Karpas-422 (cell line): ENCODE results near the gene CCDC144A. TPM values are rescaled to one million over a fixed set of nuclear protein-coding genes. Genes with fewer than 3 reads are reported as not detected.
"Not testable (repeated sequence)": the region's sequence is repeated elsewhere in the genome, so short reads cannot be mapped to it uniquely, and the experiment has no call there.

Experiments used
- DNase-seq: peaks from one replicate; pipeline ENCODE4 v3.0.0-alpha.2; 2015
- H2AFZ ChIP-seq: fragments of 200-600 bp; sonication (generic); 2 replicates; pipeline ENCODE4 v1.6.1; 2014; ENCODE audit warnings: antibody characterized with exemption, low read length, mixed read lengths
- H3K27ac ChIP-seq: fragments of 200-600 bp; sonication (generic); 2 replicates; pipeline ENCODE4 v1.5.1; 2014; ENCODE audit warnings: mild to moderate bottlenecking, low read length, moderate library complexity
- H3K27me3 ChIP-seq: fragments of 200-600 bp; sonication (generic); 2 replicates; pipeline ENCODE4 v1.6.1; 2014; ENCODE audit warnings: low read length, mixed read lengths
- H3K36me3 ChIP-seq: fragments of 200-600 bp; sonication (generic); 2 replicates; pipeline ENCODE4 v1.6.1; 2014; ENCODE audit warnings: low read length, mixed read lengths; ENCODE audit not compliant: insufficient read depth
- H3K4me1 ChIP-seq: fragments of 200-600 bp; sonication (generic); 2 replicates; pipeline ENCODE4 v1.6.1; 2014; ENCODE audit warnings: mild to moderate bottlenecking, low read length, mixed read lengths
- H3K4me2 ChIP-seq: fragments of 200-600 bp; sonication (generic); 2 replicates; pipeline ENCODE4 v1.6.1; 2014; ENCODE audit warnings: low read length, low read depth, mild to moderate bottlenecking; ENCODE audit not compliant: poor library complexity, severe bottlenecking
- H3K4me3 ChIP-seq: fragments of 200-600 bp; sonication (generic); 2 replicates; pipeline ENCODE4 v1.5.1; 2014; ENCODE audit warnings: mild to moderate bottlenecking, antibody characterized with exemption, low read length, mixed read lengths
- H3K79me2 ChIP-seq: fragments of 200-600 bp; sonication (generic); 2 replicates; pipeline ENCODE4 v1.6.1; 2014; ENCODE audit warnings: mild to moderate bottlenecking, low read length, mixed read lengths
- H3K9ac ChIP-seq: fragments of 200-600 bp; sonication (generic); 2 replicates; pipeline ENCODE4 v1.6.0; 2014; ENCODE audit warnings: low read length
- H3K9me2 ChIP-seq: fragments of 200-600 bp; sonication (generic), shearing (Covaris generic); replicated peaks from 2 replicates; pipeline ENCODE4 v1.6.0; 2014; ENCODE audit warnings: mild to moderate bottlenecking, low read length, moderate library complexity; ENCODE audit not compliant: insufficient read depth
- H3K9me3 ChIP-seq: fragments of 300-700, 200-600 bp; sonication (generic); 2 replicates; pipeline ENCODE4 v1.6.1; 2014; ENCODE audit warnings: low read length, mixed read lengths
- H4K20me1 ChIP-seq: fragments of 200-600 bp; sonication (generic); 2 replicates; pipeline ENCODE4 v1.6.1; 2014; ENCODE audit warnings: mild to moderate bottlenecking, antibody characterized with exemption, low read length, low read depth; ENCODE audit not compliant: insufficient read depth
- total RNA-seq: library from RNA; depleted of rRNA; stranded (reverse); fragments of >200 nt; shearing (Covaris generic); gene quantifications from 2 replicates; pipeline ENCODE4 v1.2.3, GENCODE V29; 2014; ENCODE audit warnings: low replicate concordance

The CCDC144A gene
- total RNA-seq, 1 experiment from 2014 or later: not detected

DNA sequence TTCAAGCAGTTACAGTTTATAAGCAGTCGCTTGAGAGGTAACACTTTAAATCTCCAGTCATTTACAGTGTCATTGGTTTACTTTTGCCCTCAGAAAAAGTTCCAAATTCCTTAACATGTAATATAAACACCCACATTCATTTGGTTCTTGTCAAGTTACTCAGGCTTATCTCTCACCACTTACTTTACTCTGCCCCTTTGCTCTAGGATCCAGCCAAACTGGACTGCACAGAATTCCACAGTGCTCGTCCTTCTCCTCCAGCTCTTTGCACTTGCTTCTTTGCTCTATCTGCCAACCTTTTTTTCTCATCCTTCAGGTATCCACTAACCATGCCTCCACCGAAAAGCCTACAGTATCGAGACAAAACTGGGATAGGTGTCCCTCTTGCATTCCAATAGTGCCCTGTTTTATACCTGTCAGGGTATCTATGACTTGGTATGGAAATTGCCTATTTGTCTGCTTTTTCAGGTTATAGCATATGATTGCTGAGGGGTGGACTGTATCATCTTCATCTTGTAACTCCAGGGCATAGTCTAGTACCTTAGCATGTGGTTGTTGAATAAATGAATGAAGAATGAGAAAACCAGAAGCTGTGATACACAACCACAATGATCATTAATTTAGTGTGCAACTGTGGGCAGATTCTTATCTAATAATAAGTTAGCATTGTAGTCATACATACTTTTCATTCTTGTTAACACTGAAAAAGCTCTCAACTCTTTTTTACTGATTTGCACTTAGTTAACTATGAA is 82.5 kb downstream of the CCDC144A start:
- not testable (repeated sequence) for H2AFZ ChIP-seq, H3K4me3 ChIP-seq

DNA sequence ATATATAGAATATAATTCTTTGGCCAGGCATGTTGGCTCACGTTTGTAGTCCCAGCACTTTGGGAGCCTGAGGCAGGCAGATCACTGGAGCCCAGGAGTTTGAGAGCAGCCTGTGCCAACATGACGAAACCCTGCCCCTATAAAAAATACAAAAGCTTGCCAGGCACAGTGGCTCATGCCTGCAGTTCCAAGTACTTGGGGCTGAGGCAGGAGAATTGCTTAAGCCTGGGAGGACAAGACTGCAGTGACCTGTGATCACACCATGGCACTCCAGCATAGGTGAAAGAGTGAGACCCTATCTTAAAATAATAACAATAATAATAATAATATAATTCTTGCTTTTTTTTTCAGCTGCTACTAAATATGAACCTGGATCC is 83.1 kb downstream of the CCDC144A start:
- not testable (repeated sequence) for H2AFZ ChIP-seq, H3K9me3 ChIP-seq, H4K20me1 ChIP-seq, DNase-seq, H3K79me2 ChIP-seq, H3K4me2 ChIP-seq, H3K36me3 ChIP-seq, H3K9ac ChIP-seq, H3K4me3 ChIP-seq, H3K27ac ChIP-seq, H3K9me2 ChIP-seq, H3K4me1 ChIP-seq, H3K27me3 ChIP-seq

More for the DNA sequence above, 82.5 kb downstream of the CCDC144A start:
- H3K36me3 ChIP-seq, H3K27me3 ChIP-seq, H3K79me2 ChIP-seq, H3K4me1 ChIP-seq, H3K27ac ChIP-seq, H3K9ac ChIP-seq, H3K9me3 ChIP-seq, H3K4me2 ChIP-seq, H3K9me2 ChIP-seq, H4K20me1 ChIP-seq, DNase-seq: not testable (repeated sequence)

- H3K4me1 ChIP-seq, H3K27me3 ChIP-seq, H3K36me3 ChIP-seq, H3K9ac ChIP-seq, DNase-seq, H3K27ac ChIP-seq, H3K4me2 ChIP-seq, H2AFZ ChIP-seq, H4K20me1 ChIP-seq, H3K79me2 ChIP-seq, H3K9me3 ChIP-seq, H3K4me3 ChIP-seq, H3K9me2 ChIP-seq: not testable (repeated sequence)
Measured at GRCh38 chr17:16787851-16788250, 97.8 kb downstream of the CCDC144A start.

- H3K9me2 ChIP-seq, H2AFZ ChIP-seq, H3K36me3 ChIP-seq, DNase-seq, H3K4me1 ChIP-seq, H3K79me2 ChIP-seq, H3K4me3 ChIP-seq, H3K9ac ChIP-seq, H3K27ac ChIP-seq, H3K27me3 ChIP-seq, H3K9me3 ChIP-seq, H3K4me2 ChIP-seq, H4K20me1 ChIP-seq: not testable (repeated sequence)
Measured at GRCh38 chr17:16788889-16789536, 99.0 kb downstream of the CCDC144A start.

DNA sequence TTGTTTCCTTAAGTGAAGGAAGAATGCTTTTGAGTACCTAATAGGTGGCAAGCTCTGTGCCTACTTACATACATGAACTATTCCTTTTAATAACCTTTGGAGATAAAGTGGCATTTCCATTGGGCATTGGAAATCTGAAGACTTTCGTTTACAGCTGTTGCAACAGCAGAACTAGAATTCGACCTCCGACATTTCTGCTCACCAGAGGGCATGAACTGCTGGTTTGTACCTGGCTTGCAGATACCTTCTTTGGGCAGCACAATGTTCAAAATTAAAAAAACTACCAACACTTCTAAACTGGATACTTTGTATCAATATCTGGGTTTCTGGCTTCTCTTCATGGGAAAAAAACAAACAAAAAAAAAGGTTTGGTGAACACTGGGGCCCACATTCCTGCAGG is 99.6 kb downstream of the CCDC144A start:
- H3K36me3 ChIP-seq, H3K27me3 ChIP-seq, H3K9ac ChIP-seq, H2AFZ ChIP-seq, H3K4me2 ChIP-seq, H3K79me2 ChIP-seq, H4K20me1 ChIP-seq, DNase-seq, H3K27ac ChIP-seq, H3K9me3 ChIP-seq, H3K9me2 ChIP-seq, H3K4me1 ChIP-seq, H3K4me3 ChIP-seq: not testable (repeated sequence)

GRCh38 chr17:16790313-16790871 is 100.4 kb downstream of the CCDC144A start:
- H3K9me3 ChIP-seq, H3K9me2 ChIP-seq, H2AFZ ChIP-seq, H4K20me1 ChIP-seq, H3K4me2 ChIP-seq, H3K9ac ChIP-seq, H3K27ac ChIP-seq, H3K4me3 ChIP-seq, H3K79me2 ChIP-seq, H3K27me3 ChIP-seq, H3K4me1 ChIP-seq, DNase-seq, H3K36me3 ChIP-seq: not testable (repeated sequence)

DNA sequence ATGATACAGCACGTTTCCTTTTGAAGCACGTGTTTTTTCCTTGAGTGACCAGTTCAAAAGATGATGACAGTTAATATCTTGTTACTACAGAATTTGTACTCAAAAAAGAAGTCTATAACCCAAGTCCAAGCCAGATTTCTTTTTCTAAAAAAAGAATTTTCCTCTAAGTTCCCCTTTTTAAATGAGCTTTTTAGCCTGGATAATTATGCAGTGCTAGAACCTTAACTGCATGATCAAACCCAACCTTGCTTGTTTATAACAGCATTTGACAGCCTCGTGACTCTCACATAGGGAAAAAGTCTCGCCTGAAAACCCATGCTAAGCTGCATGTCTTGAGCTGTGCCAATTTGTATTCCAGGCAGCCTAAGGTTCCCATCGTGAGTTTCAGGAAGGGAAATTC is 104.2 kb downstream of the CCDC144A start:
- H3K27ac ChIP-seq, H2AFZ ChIP-seq, H3K9me3 ChIP-seq, H3K4me3 ChIP-seq, H3K4me1 ChIP-seq, DNase-seq, H4K20me1 ChIP-seq, H3K9ac ChIP-seq, H3K9me2 ChIP-seq, H3K79me2 ChIP-seq, H3K27me3 ChIP-seq, H3K36me3 ChIP-seq, H3K4me2 ChIP-seq: not testable (repeated sequence)

DNA sequence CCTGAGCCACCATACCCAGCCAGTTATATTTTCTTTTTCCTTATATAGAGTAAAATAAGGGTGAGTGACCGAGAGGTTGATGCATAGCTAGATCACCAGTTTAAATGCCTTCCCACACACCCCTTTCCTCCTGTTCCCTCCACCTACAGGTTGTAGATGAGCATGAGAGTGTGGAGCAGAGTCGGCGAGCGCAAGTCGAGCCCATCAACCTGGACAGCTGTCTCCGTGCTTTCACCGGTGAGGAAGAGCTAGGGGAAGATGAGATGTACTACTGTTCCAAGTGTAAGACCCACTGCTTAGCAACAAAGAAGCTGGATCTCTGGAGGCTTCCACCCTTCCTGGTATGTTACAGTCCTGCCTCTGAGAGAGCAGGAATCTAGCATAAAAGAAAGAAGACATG is 105.9 kb downstream of the CCDC144A start:
- H3K27me3 ChIP-seq, H3K9ac ChIP-seq, DNase-seq, H3K27ac ChIP-seq, H3K4me3 ChIP-seq, H3K9me3 ChIP-seq, H3K9me2 ChIP-seq, H2AFZ ChIP-seq, H3K36me3 ChIP-seq, H3K4me2 ChIP-seq, H3K4me1 ChIP-seq, H4K20me1 ChIP-seq, H3K79me2 ChIP-seq: not testable (repeated sequence)
